Keratinocyte (primary cell): Measurements from ENCODE around the gene PRKAR1B.

Source experiments
- EZH2 ChIP-seq: IDR thresholded peaks from one replicate; pipeline ENCODE4 v1.6.1; 2012; ENCODE audit warnings: inconsistent platforms, mild to moderate bottlenecking, low read length, moderate library complexity
- TF ChIP-seq, protein P1 (sequence below), 3 experiments: IDR thresholded peaks in 1 of 3; conservative IDR thresholded peaks in 1 of 3; optimal IDR thresholded peaks in 1 of 3; 2 replicates in 2 of 3; 3 replicates in 1 of 3; pipeline versions ENCODE3 to v1.5.1; 2011; ENCODE audit warnings: low read length in 3 of 3, mild to moderate bottlenecking in 3 of 3, moderate library complexity in 2 of 3, control low read depth in 1 of 3, inconsistent platforms in 1 of 3; ENCODE audit not compliant: insufficient read depth in 2 of 3; ENCODE audit errors: extremely low read depth in 1 of 3

DNA sequence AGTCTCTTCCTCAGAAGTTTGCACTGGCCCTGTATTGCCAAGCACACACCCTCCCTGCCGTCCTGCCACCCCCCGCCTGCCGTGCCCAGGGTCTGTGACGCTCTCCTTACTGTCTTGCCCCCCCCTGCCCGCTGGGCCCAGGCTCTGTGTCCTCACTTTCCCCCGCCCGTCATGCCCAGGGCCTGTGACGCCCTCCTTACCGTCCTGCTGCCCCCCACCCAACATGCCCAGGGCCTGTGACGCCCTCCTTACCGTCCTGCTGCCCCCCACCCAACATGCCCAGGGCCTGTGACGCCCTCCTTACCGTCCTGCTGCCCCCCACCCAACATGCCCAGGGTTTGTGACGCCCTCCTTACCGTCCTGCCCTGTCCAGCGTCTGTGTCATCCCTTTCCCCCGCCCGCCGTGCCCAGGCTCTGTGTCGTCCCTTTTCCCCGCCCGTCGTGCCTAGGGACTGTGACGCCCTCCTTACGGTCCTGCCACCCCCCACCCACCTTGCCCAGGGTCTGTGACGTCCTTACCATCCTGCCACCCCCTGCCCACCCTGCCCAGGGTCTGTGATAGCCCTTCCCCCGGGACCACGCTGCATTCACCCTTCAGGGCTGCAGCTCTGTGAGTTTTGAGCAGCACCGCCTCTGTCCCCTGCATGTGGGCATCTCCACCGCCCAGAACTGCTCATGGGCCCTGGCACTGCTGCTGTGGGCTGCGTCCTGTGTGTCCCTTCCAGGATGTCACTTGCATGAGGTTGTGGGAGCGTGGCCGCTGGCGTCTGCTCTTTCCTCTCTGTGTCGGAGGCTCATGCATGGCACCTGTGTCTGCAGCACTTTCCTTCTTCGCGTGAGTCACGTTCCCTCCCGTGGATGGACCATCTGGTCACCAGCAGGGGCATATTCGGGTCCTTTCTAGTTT is 19.3 kb upstream of the PRKAR1B start:
- TF ChIP-seq, protein P1, sequence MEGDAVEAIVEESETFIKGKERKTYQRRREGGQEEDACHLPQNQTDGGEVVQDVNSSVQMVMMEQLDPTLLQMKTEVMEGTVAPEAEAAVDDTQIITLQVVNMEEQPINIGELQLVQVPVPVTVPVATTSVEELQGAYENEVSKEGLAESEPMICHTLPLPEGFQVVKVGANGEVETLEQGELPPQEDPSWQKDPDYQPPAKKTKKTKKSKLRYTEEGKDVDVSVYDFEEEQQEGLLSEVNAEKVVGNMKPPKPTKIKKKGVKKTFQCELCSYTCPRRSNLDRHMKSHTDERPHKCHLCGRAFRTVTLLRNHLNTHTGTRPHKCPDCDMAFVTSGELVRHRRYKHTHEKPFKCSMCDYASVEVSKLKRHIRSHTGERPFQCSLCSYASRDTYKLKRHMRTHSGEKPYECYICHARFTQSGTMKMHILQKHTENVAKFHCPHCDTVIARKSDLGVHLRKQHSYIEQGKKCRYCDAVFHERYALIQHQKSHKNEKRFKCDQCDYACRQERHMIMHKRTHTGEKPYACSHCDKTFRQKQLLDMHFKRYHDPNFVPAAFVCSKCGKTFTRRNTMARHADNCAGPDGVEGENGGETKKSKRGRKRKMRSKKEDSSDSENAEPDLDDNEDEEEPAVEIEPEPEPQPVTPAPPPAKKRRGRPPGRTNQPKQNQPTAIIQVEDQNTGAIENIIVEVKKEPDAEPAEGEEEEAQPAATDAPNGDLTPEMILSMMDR (optimal IDR thresholded peaks at IDR 0.05 in 1 of 3, IDR thresholded peaks at IDR 0.05 in 1 of 3, conservative IDR thresholded peaks at IDR 0.05 in 1 of 3; ENCODE audit: extremely low read depth in 1 of 3, insufficient read depth in 2 of 3, low read length in 3 of 3), result no peak
- TF ChIP-seq EZH2, result no peak
